IMR-90 (cell line): Measurements from ENCODE around the gene CDC34. TPM values are rescaled to one million over a fixed set of nuclear protein-coding genes. Genes with fewer than 3 reads are reported as not detected.

Experiments used
- ATAC-seq: fragments of 200-7000 bp; cut with Tn5 transposase; 2 replicates; pipeline ENCODE4 v1.9.1; 2020; ENCODE audit warnings: low read depth, mild to moderate bottlenecking, moderate library complexity
- BruUV-seq: library from RNA; stranded (reverse); fragments of 400-500 nt; replicated peaks from 2 replicates; lab custom pipeline; 2021; lab: Mats Ljungman, UMichigan
- CTCF ChIA-PET: fragments of 300-600 bp; formaldehyde crosslinking; extraction: SDS; loops from one replicate; lab custom pipeline; 2021; ENCODE audit warnings: antibody characterized with exemption; lab: Yijun Ruan, JAX
- POLR2A ChIA-PET: fragments of 300-600 bp; sonication (Branson Sonifier 250); formaldehyde crosslinking; loops from one replicate; lab custom pipeline; 2022; ENCODE audit warnings: antibody characterized with exemption; ENCODE audit not compliant: unreplicated experiment; lab: Charles Lee
- DNase-seq: peaks from one replicate; pipeline ENCODE4 v3.0.0; 2013
- H2AFZ ChIP-seq: replicated peaks from 2 replicates; pipeline ENCODE3; 2013; ENCODE audit warnings: low read length, mild to moderate bottlenecking; ENCODE audit not compliant: poor library complexity
- H2AK5ac ChIP-seq: 2 replicates; pipeline ENCODE4 v1.6.1; 2013; ENCODE audit warnings: low read depth, low read length, inconsistent platforms
- H2AK9ac ChIP-seq: replicated peaks from 2 replicates; pipeline ENCODE3; 2013; ENCODE audit warnings: mild to moderate bottlenecking, low read depth, low read length, moderate library complexity; ENCODE audit not compliant: poor library complexity
- H2BK120ac ChIP-seq: 2 replicates; pipeline ENCODE4 v1.6.1; 2013; ENCODE audit warnings: low read depth, low read length, inconsistent platforms
- H2BK15ac ChIP-seq: 3 replicates; pipeline ENCODE4 v1.6.1; 2013; ENCODE audit warnings: low read depth, low read length, inconsistent platforms
- H2BK20ac ChIP-seq: 2 replicates; pipeline ENCODE4 v1.6.1; 2013; ENCODE audit warnings: low read depth, mild to moderate bottlenecking, inconsistent platforms, low read length, moderate library complexity
- H2BK5ac ChIP-seq: 2 replicates; pipeline ENCODE4 v1.6.1; 2013; ENCODE audit warnings: mild to moderate bottlenecking, low read depth, low read length, inconsistent platforms; ENCODE audit not compliant: poor library complexity, severe bottlenecking
- H3K14ac ChIP-seq: replicated peaks from 2 replicates; pipeline ENCODE4 v1.6.1; 2013; ENCODE audit warnings: low read depth, low read length, inconsistent platforms
- H3K18ac ChIP-seq: 2 replicates; pipeline ENCODE4 v1.6.1; 2013; ENCODE audit warnings: low read depth, low read length, control low read depth
- H3K23ac ChIP-seq: 2 replicates; pipeline ENCODE4 v1.6.1; 2013; ENCODE audit warnings: low read depth, low read length, inconsistent platforms
- H3K27ac ChIP-seq: 2 replicates; pipeline ENCODE4 v1.5.1; 2013; ENCODE audit warnings: mild to moderate bottlenecking, control low read depth, low read length; ENCODE audit not compliant: insufficient read depth
- H3K27me3 ChIP-seq: 2 replicates; pipeline ENCODE4 v1.6.1; 2013; ENCODE audit warnings: low read length; ENCODE audit not compliant: control insufficient read depth, insufficient read depth
- H3K36me3 ChIP-seq: 2 replicates; pipeline ENCODE4 v1.6.1; 2013; ENCODE audit warnings: low read length, mixed read lengths; ENCODE audit not compliant: control insufficient read depth, insufficient read depth
- H3K4ac ChIP-seq: 2 replicates; pipeline ENCODE4 v1.6.1; 2013; ENCODE audit warnings: low read depth, low read length, inconsistent platforms
- H3K4me1 ChIP-seq: 2 replicates; pipeline ENCODE4 v1.6.1; 2013; ENCODE audit warnings: low read length, mixed read lengths; ENCODE audit not compliant: control insufficient read depth, insufficient read depth
- H3K4me2 ChIP-seq: 2 replicates; pipeline ENCODE4 v1.6.1; 2013; ENCODE audit warnings: low read depth, mild to moderate bottlenecking, control low read depth, low read length, moderate library complexity
- H3K4me3 ChIP-seq: 2 replicates; pipeline ENCODE4 v1.5.1; 2013; ENCODE audit warnings: low read depth, mild to moderate bottlenecking, control low read depth, low read length, moderate library complexity; ENCODE audit not compliant: insufficient read depth
- H3K56ac ChIP-seq: 2 replicates; pipeline ENCODE4 v1.6.1; 2013; ENCODE audit warnings: low read length, inconsistent platforms; ENCODE audit not compliant: insufficient read depth; ENCODE audit errors: extremely low read depth
- H3K79me1 ChIP-seq, 2 experiments: 2 replicates each; pipeline ENCODE4 v1.6.1; 2013; ENCODE audit warnings: low read length in 2 of 2, inconsistent platforms in 1 of 2, low read depth in 1 of 2
- H3K9ac ChIP-seq: 2 replicates; pipeline ENCODE4 v1.6.1; 2013; ENCODE audit warnings: low read depth, low read length, control low read depth
- H3K9me1 ChIP-seq: 2 replicates; pipeline ENCODE4 v1.6.1; 2013; ENCODE audit warnings: low read length, inconsistent platforms; ENCODE audit not compliant: insufficient read depth
- H3K9me3 ChIP-seq: 2 replicates; pipeline ENCODE4 v1.6.1; 2013; ENCODE audit warnings: low read length; ENCODE audit not compliant: control insufficient read depth, insufficient read depth
- H4K20me1 ChIP-seq: 2 replicates; pipeline ENCODE4 v1.6.1; 2013; ENCODE audit warnings: low read length, inconsistent platforms; ENCODE audit not compliant: insufficient read depth
- H4K5ac ChIP-seq: 2 replicates; pipeline ENCODE4 v1.6.1; 2013; ENCODE audit warnings: mild to moderate bottlenecking, low read depth, low read length, control low read depth
- H4K8ac ChIP-seq, 2 experiments: 2 replicates each; pipeline ENCODE4 v1.6.1; 2013; ENCODE audit warnings: low read depth in 2 of 2, low read length in 2 of 2, control low read depth in 1 of 2, inconsistent platforms in 1 of 2
- H4K91ac ChIP-seq: 2 replicates; pipeline ENCODE4 v1.6.1; 2013; ENCODE audit warnings: low read depth, low read length, inconsistent platforms; ENCODE audit not compliant: insufficient read depth
- BHLHE40 ChIP-seq: fragments of 150-350 bp; IDR thresholded peaks from 2 replicates; pipeline ENCODE4 v1.6.1; 2016; ENCODE audit warnings: mild to moderate bottlenecking, low read depth, low read length
- CEBPB ChIP-seq: IDR thresholded peaks from 2 replicates; pipeline ENCODE4 v1.6.1; 2012; ENCODE audit warnings: low read depth, low read length, improper control_type of control experiment
- CHD1 ChIP-seq: IDR thresholded peaks from 2 replicates; pipeline ENCODE4 v1.6.1; 2012; ENCODE audit warnings: low read depth, low read length, improper control_type of control experiment
- FOS ChIP-seq: fragments of 150-350 bp; IDR thresholded peaks from 2 replicates; pipeline ENCODE4 v1.6.1; 2016; ENCODE audit warnings: low read depth, low read length
- MAFK ChIP-seq: IDR thresholded peaks from 2 replicates; pipeline ENCODE4 v1.6.1; 2012; ENCODE audit warnings: low read depth, low read length, improper control_type of control experiment
- MAZ ChIP-seq: IDR thresholded peaks from 2 replicates; pipeline ENCODE4 v1.6.1; 2012; ENCODE audit warnings: low read depth, mild to moderate bottlenecking, low read length, improper control_type of control experiment, moderate library complexity, borderline replicate concordance
- MXI1 ChIP-seq: IDR thresholded peaks from 2 replicates; pipeline ENCODE4 v1.6.1; 2012; ENCODE audit warnings: low read depth, mild to moderate bottlenecking, low read length, moderate library complexity, borderline replicate concordance
- NFE2L2 ChIP-seq: fragments of 150-350 bp; IDR thresholded peaks from 2 replicates; pipeline ENCODE4 v1.6.1; 2016; ENCODE audit warnings: low read depth, mild to moderate bottlenecking, low read length
- POLR2A ChIP-seq: IDR thresholded peaks from 2 replicates; pipeline ENCODE4 v1.6.1; 2012; ENCODE audit warnings: mild to moderate bottlenecking, low read depth, low read length
- RAD21 ChIP-seq: IDR thresholded peaks from 2 replicates; pipeline ENCODE4 v1.6.1; 2012; ENCODE audit warnings: low read length, improper control_type of control experiment
- RCOR1 ChIP-seq: IDR thresholded peaks from 2 replicates; pipeline ENCODE4 v1.6.1; 2012; ENCODE audit warnings: mild to moderate bottlenecking, low read length, improper control_type of control experiment; ENCODE audit not compliant: insufficient replicate concordance
- RFX5 ChIP-seq: IDR thresholded peaks from 2 replicates; pipeline ENCODE4 v1.8.0; 2012; ENCODE audit warnings: low read depth, mild to moderate bottlenecking, low read length, moderate library complexity
- SMC3 ChIP-seq: fragments of 150-350 bp; IDR thresholded peaks from 2 replicates; pipeline ENCODE4 v1.6.1; 2016; ENCODE audit warnings: low read depth, mild to moderate bottlenecking, antibody characterized with exemption, low read length, moderate library complexity
- WGBS, 2 experiments: methylation state at CpG; one replicate each; pipeline versions ENCODE4 v1.1.5 to v1.1.7; 2013; ENCODE audit warnings: missing lambda C conversion rate in 2 of 2; ENCODE audit not compliant: insufficient read length in 1 of 2; ENCODE audit errors: extremely low coverage in 2 of 2; 5-methylcytosine and 5-hydroxymethylcytosine counted together
- dilution Hi-C: fragments of 300-500 bp; cut with HindIII; formaldehyde crosslinking; loops from one replicate; pipeline ENCODE4 v1.14.3; 2018; ENCODE audit warnings: low sequenced_read_pairs; ENCODE audit not compliant: unreplicated experiment
- in situ Hi-C: fragments of 300-500 bp; cut with MboI; formaldehyde crosslinking; loops from 3 replicates; pipeline ENCODE4 v1.14.3; 2019; ENCODE audit warnings: low sequenced_read_pairs, inconsistent platforms, mixed read lengths
- intact Hi-C: fragments of 100-400 bp; cut with micrococcal nuclease; formaldehyde crosslinking; loops from 2 replicates; pipeline ENCODE4 v1.10.0; 2022
- polyA plus RNA-seq, 3 experiments: library from polyadenylated mRNA; depleted of rRNA; stranded (reverse); fragments of >200 nt; gene quantifications; 2 replicates each; pipeline ENCODE4 v1.2.3, GENCODE V29; 2012; ENCODE audit warnings: low replicate concordance in 1 of 3
- total RNA-seq: library from RNA; depleted of rRNA; stranded (reverse); fragments of >200 nt; gene quantifications from 2 replicates; pipeline ENCODE4 v1.2.3, GENCODE V29; 2012
- TF ChIP-seq, protein P1 (sequence below): fragments of 150-350 bp; IDR thresholded peaks from 2 replicates; pipeline ENCODE4 v1.6.1; 2017; ENCODE audit warnings: mild to moderate bottlenecking, antibody characterized with exemption, low read length, low read depth
- TF ChIP-seq, protein P2 (sequence below): conservative IDR thresholded peaks from 2 replicates; pipeline ENCODE4 v1.5.1; 2012; ENCODE audit warnings: mild to moderate bottlenecking, low read depth, low read length, improper control_type of control experiment
- TF ChIP-seq, protein P3 (sequence below): fragments of 150-350 bp; IDR thresholded peaks from 2 replicates; pipeline ENCODE4 v1.6.1; 2016; ENCODE audit warnings: low read depth, mild to moderate bottlenecking, low read length, moderate library complexity, borderline replicate concordance

Gene CDC34
- total and polyA plus RNA-seq, 2 of the 4 experiments (the other 2 are of a cell fraction), result 35.7 to 68.9 TPM

DNA sequence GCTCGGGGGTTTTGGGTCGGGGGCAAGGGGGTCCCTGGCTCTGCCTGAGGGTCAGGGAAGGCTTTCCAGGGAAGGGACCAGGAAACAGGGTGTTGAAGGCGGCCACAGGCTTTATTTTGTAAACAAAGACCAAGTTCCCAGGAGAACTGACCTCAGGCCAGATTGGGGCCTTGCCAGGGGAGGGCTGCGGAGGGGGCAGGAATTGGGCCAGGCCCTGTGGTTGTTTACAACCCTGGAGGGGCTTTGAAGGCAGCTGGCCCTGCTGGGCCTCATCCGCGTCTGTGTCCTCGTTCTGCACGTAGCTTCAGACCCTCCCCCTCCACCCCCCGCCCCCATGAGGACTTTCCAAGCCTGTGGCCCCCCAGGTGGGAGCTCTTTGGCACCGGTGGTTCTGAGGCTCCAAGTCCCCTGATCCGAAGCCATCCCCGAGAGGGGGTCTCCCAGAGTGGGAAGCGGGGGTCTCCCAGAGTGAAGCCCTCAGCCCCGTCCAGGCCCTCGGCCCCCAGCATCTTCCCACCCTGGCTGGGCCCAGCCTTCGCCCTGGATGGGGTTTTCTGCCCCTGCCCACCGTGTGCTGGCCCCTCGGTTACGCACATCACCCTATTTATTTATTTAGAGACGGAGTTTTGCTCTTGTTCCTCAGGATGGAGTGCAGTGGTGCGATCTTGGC is 27.3 kb downstream of the CDC34 start:
- no peak overlapping the region; the same call in 1 of the 2 replicates for H3K9ac ChIP-seq
- H4K5ac ChIP-seq, result peak overlapping the region; percentile 42; the same call in 1 of the 2 replicates
- no peak overlapping the region for H2BK20ac ChIP-seq
- no peaks in the 10 kb centered on the region for H3K9me1 ChIP-seq
- H3K23ac ChIP-seq, result no peak overlapping the region
- H3K56ac ChIP-seq, result no peak overlapping the region
- no peak overlapping the region for H2AK5ac ChIP-seq
- no peak overlapping the region for H2BK5ac ChIP-seq
- H3K36me3 ChIP-seq, result no peaks in the 10 kb centered on the region
- H3K4me1 ChIP-seq, result peaks cover 6% of the 10 kb centered on the region; the same call in 1 of the 2 replicates
- no peak overlapping the region for H4K91ac ChIP-seq
- no peak overlapping the region; the same call in 1 of the 2 replicates for H3K18ac ChIP-seq
- H2AK9ac ChIP-seq, result peak overlapping the region; percentile 5
- H3K4me3 ChIP-seq, result no peak overlapping the region
- no peak overlapping the region for H2BK120ac ChIP-seq
- in situ Hi-C loops, result no loop called here
- no peaks in the 10 kb centered on the region for H3K27me3 ChIP-seq
- H3K27ac ChIP-seq, result no peak overlapping the region
- no peak overlapping the region for H3K14ac ChIP-seq
- H2AFZ ChIP-seq, result no peak overlapping the region
- no peaks in the 10 kb centered on the region for H3K9me3 ChIP-seq
- DNase-seq (peak; percentile 14), ATAC-seq (peak; percentile 51)
- H4K8ac ChIP-seq, result no peak overlapping the region
- no peak overlapping the region for H2BK15ac ChIP-seq
- no peak overlapping the region for H3K4ac ChIP-seq
- H3K79me1 ChIP-seq, result no peaks in the 10 kb centered on the region
- intact Hi-C loops, result no loop called here
- no peaks in the 10 kb centered on the region for H4K20me1 ChIP-seq
- BruUV-seq, result no TSS peak
- TF ChIP-seq RFX5 (no peak), MXI1 (no peak), CHD1 (no peak), CEBPB (no peak), MAZ (no peak; the same call in 1 of the 2 replicates), MAFK (no peak), RCOR1 (no peak), NFE2L2 (no peak), FOS (no peak), SMC3 (no peak), POLR2A (no peak), RAD21 (no peak), BHLHE40 (no peak)
- TF ChIP-seq, protein P1, sequence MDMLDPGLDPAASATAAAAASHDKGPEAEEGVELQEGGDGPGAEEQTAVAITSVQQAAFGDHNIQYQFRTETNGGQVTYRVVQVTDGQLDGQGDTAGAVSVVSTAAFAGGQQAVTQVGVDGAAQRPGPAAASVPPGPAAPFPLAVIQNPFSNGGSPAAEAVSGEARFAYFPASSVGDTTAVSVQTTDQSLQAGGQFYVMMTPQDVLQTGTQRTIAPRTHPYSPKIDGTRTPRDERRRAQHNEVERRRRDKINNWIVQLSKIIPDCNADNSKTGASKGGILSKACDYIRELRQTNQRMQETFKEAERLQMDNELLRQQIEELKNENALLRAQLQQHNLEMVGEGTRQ, result no peak
- TF ChIP-seq, protein P2, sequence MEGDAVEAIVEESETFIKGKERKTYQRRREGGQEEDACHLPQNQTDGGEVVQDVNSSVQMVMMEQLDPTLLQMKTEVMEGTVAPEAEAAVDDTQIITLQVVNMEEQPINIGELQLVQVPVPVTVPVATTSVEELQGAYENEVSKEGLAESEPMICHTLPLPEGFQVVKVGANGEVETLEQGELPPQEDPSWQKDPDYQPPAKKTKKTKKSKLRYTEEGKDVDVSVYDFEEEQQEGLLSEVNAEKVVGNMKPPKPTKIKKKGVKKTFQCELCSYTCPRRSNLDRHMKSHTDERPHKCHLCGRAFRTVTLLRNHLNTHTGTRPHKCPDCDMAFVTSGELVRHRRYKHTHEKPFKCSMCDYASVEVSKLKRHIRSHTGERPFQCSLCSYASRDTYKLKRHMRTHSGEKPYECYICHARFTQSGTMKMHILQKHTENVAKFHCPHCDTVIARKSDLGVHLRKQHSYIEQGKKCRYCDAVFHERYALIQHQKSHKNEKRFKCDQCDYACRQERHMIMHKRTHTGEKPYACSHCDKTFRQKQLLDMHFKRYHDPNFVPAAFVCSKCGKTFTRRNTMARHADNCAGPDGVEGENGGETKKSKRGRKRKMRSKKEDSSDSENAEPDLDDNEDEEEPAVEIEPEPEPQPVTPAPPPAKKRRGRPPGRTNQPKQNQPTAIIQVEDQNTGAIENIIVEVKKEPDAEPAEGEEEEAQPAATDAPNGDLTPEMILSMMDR, result no peak
- TF ChIP-seq, protein P3, sequence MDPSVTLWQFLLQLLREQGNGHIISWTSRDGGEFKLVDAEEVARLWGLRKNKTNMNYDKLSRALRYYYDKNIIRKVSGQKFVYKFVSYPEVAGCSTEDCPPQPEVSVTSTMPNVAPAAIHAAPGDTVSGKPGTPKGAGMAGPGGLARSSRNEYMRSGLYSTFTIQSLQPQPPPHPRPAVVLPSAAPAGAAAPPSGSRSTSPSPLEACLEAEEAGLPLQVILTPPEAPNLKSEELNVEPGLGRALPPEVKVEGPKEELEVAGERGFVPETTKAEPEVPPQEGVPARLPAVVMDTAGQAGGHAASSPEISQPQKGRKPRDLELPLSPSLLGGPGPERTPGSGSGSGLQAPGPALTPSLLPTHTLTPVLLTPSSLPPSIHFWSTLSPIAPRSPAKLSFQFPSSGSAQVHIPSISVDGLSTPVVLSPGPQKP, result no peak
- 58% methylated on average over 4 of the region's 21 CpGs; no CpG with 5 or more reads in 1 of the 2 experiments for WGBS, 2 experiments
- dilution Hi-C loops, result no loop called here
- ChIA-PET POLR2A (no interaction called here), CTCF (no interaction called here)
- H3K4me2 ChIP-seq, result no peak overlapping the region; the same call in 1 of the 2 replicates
